Measurements from ENCODE around the gene GATD1.

Gene GATD1

GRCh38 chr11:782264-783174 is 5.2 kb upstream of the GATD1 start:
- no peak for TF ChIP-seq CTCF (IDR thresholded peaks at IDR 0.05; ENCODE audit: insufficient read depth, missing control alignments)
- DNase-seq (ENCODE audit: insufficient read length, low spot score) (no peak), FAIRE-seq (no peak)

- no peak for TF ChIP-seq CTCF (IDR thresholded peaks at IDR 0.05; ENCODE audit: insufficient read depth, missing control alignments)
- no peak for FAIRE-seq
- no peak for DNase-seq (ENCODE audit: insufficient read length, low spot score)
These were observed 2.8 kb upstream of the GATD1 start for GRCh38 chr11:779955-780532.

- no peak for DNase-seq (ENCODE audit: insufficient read length, low spot score)
- FAIRE-seq, result no peak
- no peak for TF ChIP-seq CTCF (IDR thresholded peaks at IDR 0.05; ENCODE audit: insufficient read depth, missing control alignments)
These were observed 2.0 kb upstream of the GATD1 start for GRCh38 chr11:778976-779954.

- no peak for TF ChIP-seq CTCF (IDR thresholded peaks at IDR 0.05; ENCODE audit: insufficient read depth, missing control alignments)
- peak; percentile 55 for DNase-seq (ENCODE audit: insufficient read length, low spot score)
- no peak for FAIRE-seq
These were observed 563 bp downstream of the GATD1 start for GRCh38 chr11:776561-777287.

- no peak for TF ChIP-seq CTCF (IDR thresholded peaks at IDR 0.05; ENCODE audit: insufficient read depth, missing control alignments)
- no peak for FAIRE-seq
- no peak for DNase-seq (ENCODE audit: insufficient read length, low spot score)
These were observed 1.1 kb downstream of the GATD1 start for GRCh38 chr11:776263-776560.

- FAIRE-seq (no peak), DNase-seq (ENCODE audit: insufficient read length, low spot score) (no peak)
These were observed 2.3 kb downstream of the GATD1 start for GRCh38 chr11:774873-775592.

More at GRCh38 chr11:774873-775592, 2.3 kb downstream of the GATD1 start:
- TF ChIP-seq CTCF (IDR thresholded peaks at IDR 0.05; ENCODE audit: insufficient read depth, missing control alignments), result no peak
